ENCODE data around the gene COL18A1. TPM values are rescaled to one million over a fixed set of nuclear protein-coding genes. Genes with fewer than 3 reads are reported as not detected.

COL18A1 gene
- 42.5 TPM for polyA plus RNA-seq (2013, experiment 1 of 2)
- 42.1 TPM for polyA plus RNA-seq (2013, experiment 2 of 2)

GRCh38 chr21:45404730-45405270 is at the start of gene COL18A1:
COL18A1 (plus strand) TSS chr21:45405165; CDS start chr21:45405231, 66 bp downstream.
- H3K18ac ChIP-seq (ENCODE audit: low read length): peak within 1 kb of the TSS; percentile 94
- H2BK5ac ChIP-seq (ENCODE audit: low read length): peak within 1 kb of the TSS; percentile 87
- H4K91ac ChIP-seq (ENCODE audit: low read depth, low read length, poor library complexity): no peak within 1 kb of the TSS
- peaks cover 11 to 32% of the 10 kb centered on the region in 2 donors for H3K4me1 ChIP-seq (ENCODE audit: control insufficient read depth in 2 of 2, insufficient read depth in 1 of 2, low read depth in 1 of 2, low read length in 2 of 2)
- peaks cover 0 to 1% of the 10 kb centered on the region in 2 donors for H3K36me3 ChIP-seq (replicated peaks in 1 of 2; ENCODE audit: control insufficient read depth in 2 of 2, insufficient read depth in 2 of 2, low read length in 2 of 2)
- no peak within 1 kb of the TSS for H2BK120ac ChIP-seq (ENCODE audit: low read depth, low read length)
- H2AK5ac ChIP-seq (ENCODE audit: low read depth, low read length): peak within 1 kb of the TSS; percentile 96
- H3K27me3 ChIP-seq (ENCODE audit: control insufficient read depth in 3 of 3, insufficient read depth in 3 of 3, low read depth in 1 of 3, low read length in 3 of 3): peaks cover 0 to 67% (median 15%) of the 10 kb centered on the region in 3 experiments
- H3K14ac ChIP-seq (ENCODE audit: low read length): peak within 1 kb of the TSS; percentile 56
- WGBS, 2 donors (ENCODE audit: extremely low coverage in 2 of 2, insufficient read length in 2 of 2, insufficient replicate concordance in 1 of 2): no CpG with 5 or more reads among the region's 69 CpGs
- peak within 1 kb of the TSS; percentile 94 for H3K9ac ChIP-seq (ENCODE audit: low read depth, low read length, poor library complexity)
- peak within 1 kb of the TSS; percentile 97 for H3K23ac ChIP-seq (ENCODE audit: low read depth, low read length, poor library complexity)
- peaks cover 16% of the 10 kb centered on the region for H3K79me1 ChIP-seq (ENCODE audit: low read depth, low read length)
- H2BK12ac ChIP-seq (ENCODE audit: low read length): peak within 1 kb of the TSS; percentile 58
- peak within 1 kb of the TSS; percentile 89 for H3K4me2 ChIP-seq (ENCODE audit: insufficient read depth, low read length, poor library complexity, severe bottlenecking)
- peak within 1 kb of the TSS; percentile 93 for H2BK15ac ChIP-seq (ENCODE audit: low read length)
- peaks cover 4 to 10% of the 10 kb centered on the region in 2 donors for H3K9me3 ChIP-seq (replicated peaks in 1 of 2; ENCODE audit: control insufficient read depth in 2 of 2, insufficient read depth in 1 of 2, low read depth in 1 of 2, low read length in 2 of 2)
- peak within 1 kb of the TSS; percentile 43 for H4K8ac ChIP-seq (ENCODE audit: low read depth, low read length)
- H3K27ac ChIP-seq (replicated peaks; ENCODE audit: low read length): no peak within 1 kb of the TSS
- H3K4ac ChIP-seq (ENCODE audit: low read length): peak within 1 kb of the TSS; percentile 66
- peak; percentile 57 for DNase-seq (ENCODE audit: low spot score)
- peak within 1 kb of the TSS; percentile 40 to 87 for H3K4me3 ChIP-seq (ENCODE audit: low read length in 2 of 2)
- H2AFZ ChIP-seq (ENCODE audit: low read length): peak within 1 kb of the TSS; percentile 82

GRCh38 chr21:45355573-45355972 is 49.4 kb upstream of the COL18A1 start:
- WGBS, 2 donors (ENCODE audit: extremely low coverage in 2 of 2, insufficient read length in 2 of 2, insufficient replicate concordance in 1 of 2): no CpG with 5 or more reads among the region's 14 CpGs
- no peaks in the 10 kb centered on the region for H3K36me3 ChIP-seq (replicated peaks in 1 of 2; ENCODE audit: control insufficient read depth in 2 of 2, insufficient read depth in 2 of 2, low read length in 2 of 2)

GRCh38 chr21:45356251-45356650 is 48.7 kb upstream of the COL18A1 start:
- Histone ChIP-seq H2BK12ac (ENCODE audit: low read length) (no peak overlapping the region), H2BK120ac (ENCODE audit: low read depth, low read length) (no peak overlapping the region), H3K4ac (ENCODE audit: low read length) (no peak overlapping the region), H3K27me3 (ENCODE audit: control insufficient read depth in 3 of 3, insufficient read depth in 3 of 3, low read depth in 1 of 3, low read length in 3 of 3) (peaks cover 0 to 47% (median 0%) of the 10 kb centered on the region in 3 experiments), H3K4me1 (ENCODE audit: control insufficient read depth in 2 of 2, insufficient read depth in 1 of 2, low read depth in 1 of 2, low read length in 2 of 2) (peaks cover 5 to 28% of the 10 kb centered on the region in 2 donors), H2AK5ac (ENCODE audit: low read depth, low read length) (no peak overlapping the region), H3K4me2 (ENCODE audit: insufficient read depth, low read length, poor library complexity, severe bottlenecking) (no peak overlapping the region), H2BK15ac (ENCODE audit: low read length) (no peak overlapping the region), H3K27ac (replicated peaks; ENCODE audit: low read length) (no peak overlapping the region), H3K4me3 (ENCODE audit: low read length in 2 of 2) (no peak overlapping the region), H2AFZ (ENCODE audit: low read length) (no peak overlapping the region), H4K8ac (ENCODE audit: low read depth, low read length) (no peak overlapping the region), H3K9ac (ENCODE audit: low read depth, low read length, poor library complexity) (no peak overlapping the region), H3K79me1 (ENCODE audit: low read depth, low read length) (no peaks in the 10 kb centered on the region), H2BK5ac (ENCODE audit: low read length) (no peak overlapping the region), H3K36me3 (replicated peaks in 1 of 2; ENCODE audit: control insufficient read depth in 2 of 2, insufficient read depth in 2 of 2, low read length in 2 of 2) (no peaks in the 10 kb centered on the region), H3K18ac (ENCODE audit: low read length) (no peak overlapping the region), H3K23ac (ENCODE audit: low read depth, low read length, poor library complexity) (no peak overlapping the region), H3K14ac (ENCODE audit: low read length) (no peak overlapping the region), H3K9me3 (replicated peaks in 1 of 2; ENCODE audit: control insufficient read depth in 2 of 2, insufficient read depth in 1 of 2, low read depth in 1 of 2, low read length in 2 of 2) (no peaks in the 10 kb centered on the region), H4K91ac (ENCODE audit: low read depth, low read length, poor library complexity) (no peak overlapping the region)
- no peak for DNase-seq (ENCODE audit: low spot score)
- WGBS, 2 donors (ENCODE audit: extremely low coverage in 2 of 2, insufficient read length in 2 of 2, insufficient replicate concordance in 1 of 2): no CpG with 5 or more reads among the region's 10 CpGs

More at GRCh38 chr21:45355573-45355972, 49.4 kb upstream of the COL18A1 start:
- H3K4ac ChIP-seq (ENCODE audit: low read length): peak overlapping the region; percentile 23
- DNase-seq (ENCODE audit: low spot score): no peak
- peaks cover 5 to 24% of the 10 kb centered on the region in 2 donors for H3K4me1 ChIP-seq (ENCODE audit: control insufficient read depth in 2 of 2, insufficient read depth in 1 of 2, low read depth in 1 of 2, low read length in 2 of 2)
- H3K23ac ChIP-seq (ENCODE audit: low read depth, low read length, poor library complexity): no peak overlapping the region
- no peak overlapping the region for H4K91ac ChIP-seq (ENCODE audit: low read depth, low read length, poor library complexity)
- H3K9me3 ChIP-seq (replicated peaks in 1 of 2; ENCODE audit: control insufficient read depth in 2 of 2, insufficient read depth in 1 of 2, low read depth in 1 of 2, low read length in 2 of 2): no peaks in the 10 kb centered on the region
- H3K79me1 ChIP-seq (ENCODE audit: low read depth, low read length): no peaks in the 10 kb centered on the region
- no peak overlapping the region for H4K8ac ChIP-seq (ENCODE audit: low read depth, low read length)
- no peak overlapping the region for H3K18ac ChIP-seq (ENCODE audit: low read length)
- H2BK15ac ChIP-seq (ENCODE audit: low read length): peak overlapping the region; percentile 80
- H2BK12ac ChIP-seq (ENCODE audit: low read length): no peak overlapping the region
- H3K14ac ChIP-seq (ENCODE audit: low read length): no peak overlapping the region
- no peak overlapping the region for H2AK5ac ChIP-seq (ENCODE audit: low read depth, low read length)
- H3K27me3 ChIP-seq (ENCODE audit: control insufficient read depth in 3 of 3, insufficient read depth in 3 of 3, low read depth in 1 of 3, low read length in 3 of 3): peaks cover 0 to 46% (median 0%) of the 10 kb centered on the region in 3 experiments
- no peak overlapping the region for H3K4me2 ChIP-seq (ENCODE audit: insufficient read depth, low read length, poor library complexity, severe bottlenecking)
- no peak overlapping the region for H3K27ac ChIP-seq (replicated peaks; ENCODE audit: low read length)
- H2BK5ac ChIP-seq (ENCODE audit: low read length): no peak overlapping the region
- H2AFZ ChIP-seq (ENCODE audit: low read length): no peak overlapping the region
- peak overlapping the region; percentile 25 for H3K9ac ChIP-seq (ENCODE audit: low read depth, low read length, poor library complexity)
- H2BK120ac ChIP-seq (ENCODE audit: low read depth, low read length): peak overlapping the region; percentile 72
- no peak overlapping the region for H3K4me3 ChIP-seq (ENCODE audit: low read length in 2 of 2)

GRCh38 chr21:45356653-45357435 is 48.1 kb upstream of the COL18A1 start:
- H3K79me1 ChIP-seq (ENCODE audit: low read depth, low read length): no peaks in the 10 kb centered on the region
- H2BK120ac ChIP-seq (ENCODE audit: low read depth, low read length): no peak overlapping the region
- H3K4me2 ChIP-seq (ENCODE audit: insufficient read depth, low read length, poor library complexity, severe bottlenecking): no peak overlapping the region
- H2BK15ac ChIP-seq (ENCODE audit: low read length): no peak overlapping the region
- no peak overlapping the region for H3K14ac ChIP-seq (ENCODE audit: low read length)
- H3K23ac ChIP-seq (ENCODE audit: low read depth, low read length, poor library complexity): no peak overlapping the region
- no peaks in the 10 kb centered on the region for H3K9me3 ChIP-seq (replicated peaks in 1 of 2; ENCODE audit: control insufficient read depth in 2 of 2, insufficient read depth in 1 of 2, low read depth in 1 of 2, low read length in 2 of 2)
- no peak overlapping the region for H2AK5ac ChIP-seq (ENCODE audit: low read depth, low read length)
- no peak overlapping the region for H3K27ac ChIP-seq (replicated peaks; ENCODE audit: low read length)
- H2BK12ac ChIP-seq (ENCODE audit: low read length): no peak overlapping the region
- DNase-seq (ENCODE audit: low spot score): no peak
- H3K9ac ChIP-seq (ENCODE audit: low read depth, low read length, poor library complexity): no peak overlapping the region
- H2AFZ ChIP-seq (ENCODE audit: low read length): no peak overlapping the region
- no peaks in the 10 kb centered on the region for H3K36me3 ChIP-seq (replicated peaks in 1 of 2; ENCODE audit: control insufficient read depth in 2 of 2, insufficient read depth in 2 of 2, low read length in 2 of 2)
- H3K27me3 ChIP-seq (ENCODE audit: control insufficient read depth in 3 of 3, insufficient read depth in 3 of 3, low read depth in 1 of 3, low read length in 3 of 3): peaks cover 0 to 53% (median 0%) of the 10 kb centered on the region in 3 experiments
- no CpG with 5 or more reads among the region's 20 CpGs for WGBS, 2 donors (ENCODE audit: extremely low coverage in 2 of 2, insufficient read length in 2 of 2, insufficient replicate concordance in 1 of 2)
- H3K4me1 ChIP-seq (ENCODE audit: control insufficient read depth in 2 of 2, insufficient read depth in 1 of 2, low read depth in 1 of 2, low read length in 2 of 2): peaks cover 7 to 34% of the 10 kb centered on the region in 2 donors
- no peak overlapping the region for H4K91ac ChIP-seq (ENCODE audit: low read depth, low read length, poor library complexity)
- peak overlapping the region; percentile 42 for H3K18ac ChIP-seq (ENCODE audit: low read length)
- H3K4me3 ChIP-seq (ENCODE audit: low read length in 2 of 2): no peak overlapping the region
- H4K8ac ChIP-seq (ENCODE audit: low read depth, low read length): no peak overlapping the region
- H3K4ac ChIP-seq (ENCODE audit: low read length): no peak overlapping the region
- H2BK5ac ChIP-seq (ENCODE audit: low read length): no peak overlapping the region
